AG08395 (cell line): ENCODE data around the gene PIGN.
A peak's percentile ranks its signal among the peaks of the same experiment; 100 is the strongest.
"Not testable (repeated sequence)": the region's sequence is repeated elsewhere in the genome, so short reads cannot be mapped to it uniquely, and the experiment has no call there.

Experiments
- DNase-seq: peaks from one replicate; pipeline ENCODE4 v3.0.0; 2012; ENCODE audit warnings: mixed read lengths, low spot score

The PIGN gene

GRCh38 chr18:62061821-62062478, 124.9 kb downstream of the PIGN start:
- no peak for DNase-seq

GRCh38 chr18:62060820-62061219, 126.0 kb downstream of the PIGN start:
- no peak for DNase-seq

- no peak for DNase-seq
These were observed 131.8 kb downstream of the PIGN start for GRCh38 chr18:62054929-62055498.

GRCh38 chr18:62048279-62048678, 138.6 kb downstream of the PIGN start:
- DNase-seq, result no peak

- no peak for DNase-seq
These were observed 141.5 kb downstream of the PIGN start for GRCh38 chr18:62045316-62045715.

- DNase-seq, result no peak
These were observed 142.3 kb downstream of the PIGN start for GRCh38 chr18:62044490-62045000.

GRCh38 chr18:62037989-62038778, 148.7 kb downstream of the PIGN start:
- DNase-seq, result peak; percentile 22

- DNase-seq, result no peak
These were observed 149.7 kb downstream of the PIGN start for GRCh38 chr18:62037012-62037742.

- DNase-seq, result not testable (repeated sequence)
These were observed 152.6 kb downstream of the PIGN start for GRCh38 chr18:62034286-62034685.

- no peak for DNase-seq
These were observed 153.1 kb downstream of the PIGN start for GRCh38 chr18:62033756-62034155.

GRCh38 chr18:62033207-62033606, 153.6 kb downstream of the PIGN start:
- no peak for DNase-seq

GRCh38 chr18:62030091-62030985, 156.5 kb downstream of the PIGN start:
- peak; percentile 19 for DNase-seq

GRCh38 chr18:62028715-62029114, 158.1 kb downstream of the PIGN start:
- no peak for DNase-seq

GRCh38 chr18:62027914-62028520, 158.8 kb downstream of the PIGN start:
- no peak for DNase-seq

- DNase-seq, result peak; percentile 45
These were observed 160.3 kb downstream of the PIGN start for GRCh38 chr18:62026586-62026985.

- DNase-seq, result no peak
These were observed 161.9 kb downstream of the PIGN start for GRCh38 chr18:62024983-62025382.

- no peak for DNase-seq
These were observed 163.3 kb downstream of the PIGN start for GRCh38 chr18:62023536-62023935.

GRCh38 chr18:62018759-62019041, 168.2 kb downstream of the PIGN start:
- DNase-seq, result no peak

- peak; percentile 74 for DNase-seq
These were observed 168.7 kb downstream of the PIGN start for GRCh38 chr18:62018034-62018758.

- no peak for DNase-seq
These were observed 169.2 kb downstream of the PIGN start for GRCh38 chr18:62017618-62018017.
